SK-N-SH treated with all-trans-retinoic acid at 6 μM for 48 hours (cell line): Measurements from ENCODE around the gene YEATS2.

Experiments
- ATAC-seq: fragments of 200-7000 bp; cut with Tn5 transposase; 3 replicates; pipeline ENCODE4 v1.9.1; 2020; ENCODE audit warnings: mild to moderate bottlenecking, moderate library complexity
- ARNTL ChIP-seq: fragments of 450-650 bp; formaldehyde crosslinking; IDR thresholded peaks from 2 replicates; pipeline ENCODE4 v1.5.0; 2020; ENCODE audit warnings: low read depth, mild to moderate bottlenecking, moderate library complexity, borderline replicate concordance
- BACH2 ChIP-seq: fragments of 250-450 bp; sonication (Bioruptor Pico); IDR thresholded peaks from 2 replicates; pipeline ENCODE4 v1.9.0; 2021; ENCODE audit warnings: mild to moderate bottlenecking, borderline replicate concordance
- CREB5 ChIP-seq: fragments of 250-450 bp; sonication (Bioruptor Pico); IDR thresholded peaks from 2 replicates; pipeline ENCODE4 v1.5.1; 2020; ENCODE audit warnings: low read depth, mild to moderate bottlenecking, moderate library complexity
- CSDC2 ChIP-seq: fragments of 250-450 bp; sonication (Bioruptor Pico); IDR thresholded peaks from 2 replicates; pipeline ENCODE4 v1.5.0; 2020; ENCODE audit warnings: mild to moderate bottlenecking, moderate library complexity
- CSRNP3 ChIP-seq: fragments of 250-450 bp; sonication (Bioruptor Pico); IDR thresholded peaks from 2 replicates; pipeline ENCODE4 v1.5.1; 2021; ENCODE audit warnings: mild to moderate bottlenecking, moderate library complexity
- ESRRG ChIP-seq: fragments of 250-450 bp; sonication (Bioruptor Pico); IDR thresholded peaks from 2 replicates; pipeline ENCODE4 v1.6.1; 2021; ENCODE audit warnings: mild to moderate bottlenecking
- GLIS3 ChIP-seq: fragments of 250-450 bp; sonication (Bioruptor Pico); IDR thresholded peaks from 2 replicates; pipeline ENCODE4 v1.5.0; 2020; ENCODE audit warnings: mild to moderate bottlenecking, moderate library complexity
- ISL1 ChIP-seq: fragments of 250-450 bp; sonication (Bioruptor Pico); IDR thresholded peaks from 2 replicates; pipeline ENCODE4 v2.1.2; 2022; ENCODE audit warnings: mild to moderate bottlenecking, moderate library complexity
- OSR1 ChIP-seq: fragments of 250-450 bp; sonication (Bioruptor Pico); IDR thresholded peaks from 2 replicates; pipeline ENCODE4 v1.8.0; 2022; ENCODE audit warnings: moderate library complexity, mild to moderate bottlenecking, inconsistent platforms
- PATZ1 ChIP-seq: fragments of 250-450 bp; sonication (Bioruptor Pico); IDR thresholded peaks from 2 replicates; pipeline ENCODE4 v1.8.0; 2020; ENCODE audit warnings: mild to moderate bottlenecking, moderate library complexity, borderline replicate concordance
- POU6F1 ChIP-seq: fragments of 250-450 bp; sonication (Bioruptor Pico); IDR thresholded peaks from 2 replicates; pipeline ENCODE4 v1.8.0; 2021; ENCODE audit warnings: low read depth, mild to moderate bottlenecking, moderate library complexity, borderline replicate concordance
- PPARA ChIP-seq: fragments of 250-450 bp; sonication (Bioruptor Pico); IDR thresholded peaks from 2 replicates; pipeline ENCODE4 v1.5.0; 2020; ENCODE audit warnings: mild to moderate bottlenecking, borderline replicate concordance
- RARB ChIP-seq: fragments of 250-450 bp; sonication (Bioruptor Pico); IDR thresholded peaks from 2 replicates; pipeline ENCODE4 v1.8.0; 2021; ENCODE audit warnings: mild to moderate bottlenecking, moderate library complexity
- SNAI2 ChIP-seq: fragments of 250-450 bp; sonication (Bioruptor Pico); IDR thresholded peaks from 2 replicates; pipeline ENCODE4 v1.5.0; 2020; ENCODE audit warnings: mild to moderate bottlenecking, moderate library complexity
- TCF4 ChIP-seq: fragments of 250-450 bp; sonication (Bioruptor Pico); IDR thresholded peaks from 2 replicates; pipeline ENCODE4 v1.8.0; 2021; ENCODE audit warnings: mild to moderate bottlenecking, moderate library complexity, borderline replicate concordance
- TOX ChIP-seq: fragments of 250-450 bp; sonication (Bioruptor Pico); IDR thresholded peaks from 2 replicates; pipeline ENCODE4 v1.8.0; 2021; ENCODE audit warnings: mild to moderate bottlenecking, moderate library complexity, borderline replicate concordance
- TSHZ2 ChIP-seq: fragments of 250-450 bp; sonication (Bioruptor Pico); IDR thresholded peaks from 2 replicates; pipeline ENCODE4 v1.5.0; 2020; ENCODE audit warnings: mild to moderate bottlenecking, moderate library complexity
- ZC3H10 ChIP-seq: fragments of 250-450 bp; sonication (Bioruptor Pico); IDR thresholded peaks from 2 replicates; pipeline ENCODE4 v1.5.1; 2021; ENCODE audit warnings: mild to moderate bottlenecking, moderate library complexity
- ZFP3 ChIP-seq: fragments of 250-450 bp; sonication (Bioruptor Pico); IDR thresholded peaks from 2 replicates; pipeline ENCODE4 v1.5.0; 2020; ENCODE audit warnings: mild to moderate bottlenecking, moderate library complexity
- ZFP30 ChIP-seq: fragments of 450-650 bp; formaldehyde crosslinking; IDR thresholded peaks from 2 replicates; pipeline ENCODE4 v1.5.0; 2022; ENCODE audit warnings: mild to moderate bottlenecking, moderate library complexity
- ZNF565 ChIP-seq: fragments of 450-650 bp; formaldehyde crosslinking; conservative IDR thresholded peaks from 2 replicates; pipeline ENCODE4 v1.5.0; 2020; ENCODE audit warnings: low read depth, mild to moderate bottlenecking, moderate library complexity
- ZNF70 ChIP-seq: fragments of 450-650 bp; formaldehyde crosslinking; IDR thresholded peaks from 2 replicates; pipeline ENCODE4 v1.5.0; 2020; ENCODE audit warnings: mild to moderate bottlenecking, moderate library complexity
- ZNF8 ChIP-seq: fragments of 450-650 bp; formaldehyde crosslinking; IDR thresholded peaks from 2 replicates; pipeline ENCODE4 v1.5.0; 2020; ENCODE audit warnings: mild to moderate bottlenecking, moderate library complexity

Gene YEATS2

GRCh38 chr3:183777016-183777618, 79.5 kb downstream of the YEATS2 start:
- ATAC-seq = no peak
- TF ChIP-seq RARB (no peak), ZNF565 (CRISPR knock-in tag) (no peak), ISL1 (CRISPR knock-in tag) (no peak), ZFP30 (no peak), OSR1 (CRISPR knock-in tag) (no peak), CSRNP3 (no peak), SNAI2 (CRISPR knock-in tag) (no peak), ZFP3 (CRISPR knock-in tag) (no peak), BACH2 (CRISPR knock-in tag) (no peak), CREB5 (CRISPR knock-in tag) (no peak), ZNF8 (CRISPR knock-in tag) (no peak), PPARA (CRISPR knock-in tag) (no peak)

GRCh38 chr3:183779896-183780465, 82.4 kb downstream of the YEATS2 start:
- ATAC-seq = no peak
- TF ChIP-seq TCF4 (CRISPR knock-in tag) (no peak), ZNF565 (CRISPR knock-in tag) (no peak), TSHZ2 (no peak), ISL1 (CRISPR knock-in tag) (no peak), ZFP30 (no peak), CREB5 (CRISPR knock-in tag) (no peak), OSR1 (CRISPR knock-in tag) (no peak), GLIS3 (no peak), ESRRG (CRISPR knock-in tag) (no peak), ZC3H10 (no peak), ZNF70 (CRISPR knock-in tag) (no peak), TOX (CRISPR knock-in tag) (no peak), CSDC2 (CRISPR knock-in tag) (no peak), CSRNP3 (no peak), SNAI2 (CRISPR knock-in tag) (no peak)

- ATAC-seq = no peak
- TF ChIP-seq ZNF70 (CRISPR knock-in tag) = no peak
- TF ChIP-seq TCF4 (CRISPR knock-in tag) = no peak
- no peak for TF ChIP-seq BACH2 (CRISPR knock-in tag)
- TF ChIP-seq PATZ1 = no peak
- no peak for TF ChIP-seq ZNF565 (CRISPR knock-in tag)
- no peak for TF ChIP-seq ARNTL
- no peak for TF ChIP-seq ZNF8 (CRISPR knock-in tag)
- no peak for TF ChIP-seq OSR1 (CRISPR knock-in tag)
- TF ChIP-seq POU6F1 = no peak
- no peak for TF ChIP-seq RARB
- TF ChIP-seq ZC3H10 = no peak
- TF ChIP-seq ZFP30 = no peak
- TF ChIP-seq GLIS3 = no peak
- TF ChIP-seq PPARA (CRISPR knock-in tag) = no peak
- no peak for TF ChIP-seq ZFP3 (CRISPR knock-in tag)
- TF ChIP-seq CSDC2 (CRISPR knock-in tag) = no peak
Observed at GRCh38 chr3:183781246-183781645, 83.6 kb downstream of the YEATS2 start.
